CD8-positive, alpha-beta memory T cell (primary cell): ENCODE results near the gene GRIP1. TPM values are rescaled to one million over a fixed set of nuclear protein-coding genes. Genes with fewer than 3 reads are reported as not detected.

ENCODE experiments used
- CTCF ChIA-PET: fragments of 350-600 bp; sonication (Branson Sonifier 250); formaldehyde crosslinking; loops from one replicate; lab custom pipeline; 2021; ENCODE audit warnings: antibody characterized with exemption; lab: Charles Lee
- POLR2A ChIA-PET: fragments of 350-600 bp; sonication (Branson Sonifier 250); formaldehyde crosslinking; loops from one replicate; lab custom pipeline; 2021; ENCODE audit warnings: antibody characterized with exemption; lab: Charles Lee
- DNase-seq, 5 donors: peaks; one replicate each; pipeline versions ENCODE4 v3.0.0 to v3.0.0-alpha.2; 2020 to 2022; ENCODE audit warnings: mixed read lengths in 1 of 5
- H3K27ac ChIP-seq: one replicate; pipeline ENCODE4 v1.7.0; 2013; ENCODE audit warnings: low read depth, mild to moderate bottlenecking, low read length, moderate library complexity
- H3K27me3 ChIP-seq: 2 replicates; pipeline ENCODE4 v1.7.0; 2013; ENCODE audit warnings: low read length, mild to moderate bottlenecking; ENCODE audit not compliant: insufficient read depth, poor library complexity, severe bottlenecking
- H3K36me3 ChIP-seq: 2 replicates; pipeline ENCODE4 v1.7.0; 2013; ENCODE audit warnings: mild to moderate bottlenecking, low read length, moderate library complexity; ENCODE audit not compliant: insufficient read depth
- H3K4me1 ChIP-seq: 2 replicates; pipeline ENCODE4 v1.7.0; 2013; ENCODE audit warnings: mild to moderate bottlenecking, low read length, moderate library complexity; ENCODE audit not compliant: insufficient read depth
- H3K4me3 ChIP-seq: 2 replicates; pipeline ENCODE4 v1.7.0; 2013; ENCODE audit warnings: mild to moderate bottlenecking, low read length
- H3K9me3 ChIP-seq: 2 replicates; pipeline ENCODE4 v1.7.0; 2013; ENCODE audit warnings: mild to moderate bottlenecking, low read length
- H3K27ac Mint-ChIP-seq, 8 donors: one replicate each; pipeline ENCODE4 v1.8.0; 2020 to 2021; ENCODE audit warnings: mixed read lengths in 8 of 8, mild to moderate bottlenecking in 6 of 8, inconsistent platforms in 3 of 8, moderate library complexity in 3 of 8
- H3K27me3 Mint-ChIP-seq, 2 donors: one replicate each; pipeline ENCODE4 v1.8.0; 2020 to 2021; ENCODE audit warnings: mixed read lengths in 2 of 2, mild to moderate bottlenecking in 1 of 2, moderate library complexity in 1 of 2
- H3K36me3 Mint-ChIP-seq, 3 donors: one replicate each; pipeline ENCODE4 v1.8.0; 2020 to 2021; ENCODE audit warnings: mixed read lengths in 3 of 3, inconsistent platforms in 1 of 3, mild to moderate bottlenecking in 1 of 3
- H3K4me1 Mint-ChIP-seq, 3 donors: one replicate each; pipeline ENCODE4 v1.8.0; 2020 to 2021; ENCODE audit warnings: mixed read lengths in 3 of 3, inconsistent platforms in 1 of 3, mild to moderate bottlenecking in 1 of 3
- H3K4me3 Mint-ChIP-seq, 7 donors: one replicate each; pipeline ENCODE4 v1.8.0; 2020 to 2021; ENCODE audit warnings: mixed read lengths in 7 of 7, mild to moderate bottlenecking in 6 of 7, moderate library complexity in 4 of 7, inconsistent platforms in 2 of 7
- H3K9me3 Mint-ChIP-seq, 5 donors: one replicate each; pipeline ENCODE4 v1.8.0; 2020 to 2022; ENCODE audit warnings: mixed read lengths in 5 of 5, mild to moderate bottlenecking in 3 of 5, moderate library complexity in 2 of 5, inconsistent platforms in 1 of 5
- polyA plus RNA-seq: library from polyadenylated mRNA; unstranded; fragments of 300-500 nt; fragmentation: Illumina TruSeq; gene quantifications from one replicate; pipeline ENCODE4 v1.2.3, GENCODE V29; 2021
- total RNA-seq, 2 experiments: library from RNA; stranded (reverse); gene quantifications; one replicate each; pipeline ENCODE4 v1.2.3, GENCODE V29; 2021

Gene GRIP1
- total and polyA plus RNA-seq, 3 experiments from 2014 or later, result 0.31 to 1.5 (median 1.3) TPM

GRCh38 chr12:66398931-66399910 is 279.7 kb downstream of the GRIP1 start:
- H3K4me1 Mint-ChIP-seq, result peaks cover 3 to 8% (median 5%) of the 10 kb centered on the region in 3 donors
- H3K27me3 Mint-ChIP-seq, result peaks cover 12 to 22% of the 10 kb centered on the region in 2 donors
- no peak overlapping the region for H3K27ac ChIP-seq
- H3K36me3 ChIP-seq, result no peaks in the 10 kb centered on the region
- no peak overlapping the region for H3K4me3 Mint-ChIP-seq
- H3K27me3 ChIP-seq, result no peaks in the 10 kb centered on the region
- H3K4me3 ChIP-seq, result no peak overlapping the region
- DNase-seq, result no peak
- ChIA-PET CTCF (interaction anchor here (1.2 to 1.4 kb wide), 2 partner anchors 9 to 120 kb away, joined by 3 to 8 read pairs; no protein-coding TSS in a partner anchor), POLR2A (no interaction called here)
- H3K4me1 ChIP-seq, result peaks cover 3% of the 10 kb centered on the region
- peak overlapping the region in 2 of 8 donors; percentile 35 to 39 for H3K27ac Mint-ChIP-seq
- no peaks in the 10 kb centered on the region for H3K36me3 Mint-ChIP-seq
- H3K9me3 Mint-ChIP-seq, result no peaks in the 10 kb centered on the region
- H3K9me3 ChIP-seq, result no peaks in the 10 kb centered on the region

- Mint-ChIP-seq H3K9me3 (no peaks in the 10 kb centered on the region), H3K4me3 (no peak overlapping the region), H3K4me1 (peaks cover 10 to 18% (median 16%) of the 10 kb centered on the region in 3 donors), H3K27ac (no peak overlapping the region), H3K27me3 (peaks cover 17 to 23% of the 10 kb centered on the region in 2 donors), H3K36me3 (no peaks in the 10 kb centered on the region)
- DNase-seq, result no peak
- peaks cover 14% of the 10 kb centered on the region for H3K4me1 ChIP-seq
- H3K27ac ChIP-seq, result no peak overlapping the region
- no peaks in the 10 kb centered on the region for H3K9me3 ChIP-seq
- no peaks in the 10 kb centered on the region for H3K36me3 ChIP-seq
- ChIA-PET CTCF (interaction anchor here (1.4 kb wide), 1 partner anchor 11 kb away, joined by 8 read pairs; no protein-coding TSS in a partner anchor), POLR2A (interaction anchor here (0.6 kb wide), 1 partner anchor 95 kb away, joined by 11 read pairs; no protein-coding TSS in a partner anchor)
- H3K27me3 ChIP-seq, result no peaks in the 10 kb centered on the region
- no peak overlapping the region for H3K4me3 ChIP-seq
Measured at GRCh38 chr12:66397574-66398290, 281.1 kb downstream of the GRIP1 start.

- Histone ChIP-seq H3K9me3 (no peaks in the 10 kb centered on the region), H3K4me1 (peaks cover 14% of the 10 kb centered on the region), H3K36me3 (no peaks in the 10 kb centered on the region), H3K27ac (no peak overlapping the region), H3K27me3 (no peaks in the 10 kb centered on the region), H3K4me3 (no peak overlapping the region)
- H3K36me3 Mint-ChIP-seq, result peaks cover 0 to 1% (median under 1%) of the 10 kb centered on the region in 3 donors
- H3K4me1 Mint-ChIP-seq, result peaks cover 10 to 21% (median 19%) of the 10 kb centered on the region in 3 donors
- peaks cover 22 to 23% of the 10 kb centered on the region in 2 donors for H3K27me3 Mint-ChIP-seq
- peak in 2 of 5 donors; percentile 12 to 59 for DNase-seq
- ChIA-PET CTCF (interaction anchor here (1.3 to 1.4 kb wide), 2 partner anchors 115 to 124 kb away, joined by 4 to 5 read pairs; no protein-coding TSS in a partner anchor), POLR2A (no interaction called here)
- H3K27ac Mint-ChIP-seq, result peak overlapping the region in 1 of 8 donors; percentile 18
- no peaks in the 10 kb centered on the region for H3K9me3 Mint-ChIP-seq
- H3K4me3 Mint-ChIP-seq, result peak overlapping the region in 4 of 7 donors; percentile 1 to 60 (median 12)
Measured at GRCh38 chr12:66393890-66394289, 285.0 kb downstream of the GRIP1 start.

GRCh38 chr12:66392266-66392915 is 286.5 kb downstream of the GRIP1 start:
- Mint-ChIP-seq H3K27ac (peak overlapping the region in 1 of 8 donors; percentile 70), H3K4me1 (peaks cover 10 to 21% (median 19%) of the 10 kb centered on the region in 3 donors), H3K9me3 (no peaks in the 10 kb centered on the region), H3K36me3 (peaks cover 0 to 5% (median 3%) of the 10 kb centered on the region in 3 donors), H3K27me3 (peaks cover 22 to 23% of the 10 kb centered on the region in 2 donors), H3K4me3 (no peak overlapping the region)
- Histone ChIP-seq H3K4me3 (no peak overlapping the region), H3K9me3 (no peaks in the 10 kb centered on the region), H3K27ac (no peak overlapping the region), H3K36me3 (no peaks in the 10 kb centered on the region), H3K27me3 (no peaks in the 10 kb centered on the region), H3K4me1 (peaks cover 14% of the 10 kb centered on the region)
- POLR2A ChIA-PET, result no interaction called here
- no peak for DNase-seq
- CTCF ChIA-PET, result interaction anchor here (1.3 to 1.4 kb wide), 2 partner anchors 114 to 122 kb away, joined by 4 to 5 read pairs; no protein-coding TSS in a partner anchor

- no peak for DNase-seq
- Mint-ChIP-seq H3K27me3 (peaks cover 0 to 10% of the 10 kb centered on the region in 2 donors), H3K9me3 (no peaks in the 10 kb centered on the region), H3K36me3 (peaks cover 0 to 18% (median 15%) of the 10 kb centered on the region in 3 donors), H3K27ac (no peak overlapping the region), H3K4me3 (no peak overlapping the region), H3K4me1 (peaks cover 2 to 7% (median 6%) of the 10 kb centered on the region in 3 donors)
- no peaks in the 10 kb centered on the region for H3K36me3 ChIP-seq
- ChIA-PET CTCF (no interaction called here), POLR2A (no interaction called here)
- H3K4me1 ChIP-seq, result peaks cover 4% of the 10 kb centered on the region
- no peaks in the 10 kb centered on the region for H3K9me3 ChIP-seq
- H3K27me3 ChIP-seq, result no peaks in the 10 kb centered on the region
- H3K4me3 ChIP-seq, result no peak overlapping the region
- no peak overlapping the region for H3K27ac ChIP-seq
Measured at GRCh38 chr12:66388517-66388916, 290.4 kb downstream of the GRIP1 start.

- peaks cover 0 to 6% of the 10 kb centered on the region in 2 donors for H3K27me3 Mint-ChIP-seq
- Histone ChIP-seq H3K27ac (no peak overlapping the region), H3K27me3 (no peaks in the 10 kb centered on the region), H3K9me3 (no peaks in the 10 kb centered on the region), H3K4me1 (no peaks in the 10 kb centered on the region), H3K36me3 (no peaks in the 10 kb centered on the region), H3K4me3 (no peak overlapping the region)
- no peak overlapping the region for H3K4me3 Mint-ChIP-seq
- peaks cover 0 to 21% (median 18%) of the 10 kb centered on the region in 3 donors for H3K36me3 Mint-ChIP-seq
- DNase-seq, result no peak
- ChIA-PET CTCF (no interaction called here), POLR2A (no interaction called here)
- no peaks in the 10 kb centered on the region for H3K9me3 Mint-ChIP-seq
- no peaks in the 10 kb centered on the region for H3K4me1 Mint-ChIP-seq
- no peak overlapping the region for H3K27ac Mint-ChIP-seq
Measured at GRCh38 chr12:66387117-66387516, 291.8 kb downstream of the GRIP1 start.

GRCh38 chr12:66380769-66381535 is 297.9 kb downstream of the GRIP1 start:
- Histone ChIP-seq H3K4me3 (no peak overlapping the region), H3K9me3 (no peaks in the 10 kb centered on the region), H3K36me3 (no peaks in the 10 kb centered on the region), H3K27me3 (no peaks in the 10 kb centered on the region), H3K4me1 (no peaks in the 10 kb centered on the region), H3K27ac (no peak overlapping the region)
- no peak overlapping the region for H3K27ac Mint-ChIP-seq
- no peaks in the 10 kb centered on the region for H3K27me3 Mint-ChIP-seq
- no peaks in the 10 kb centered on the region for H3K4me1 Mint-ChIP-seq
- H3K36me3 Mint-ChIP-seq, result peaks cover 6 to 19% (median 12%) of the 10 kb centered on the region in 3 donors
- no peak for DNase-seq
- ChIA-PET CTCF (no interaction called here), POLR2A (no interaction called here)
- no peak overlapping the region for H3K4me3 Mint-ChIP-seq
- H3K9me3 Mint-ChIP-seq, result no peaks in the 10 kb centered on the region
